Embryonic facial prominence (tissue), 1 donor: ENCODE results near the gene ANP32E.
A peak's percentile ranks its signal among the peaks of the same experiment; 100 is the strongest.
"Not testable (repeated sequence)": the region's sequence is repeated elsewhere in the genome, so short reads cannot be mapped to it uniquely, and the experiment has no call there.

ENCODE experiments used
- DNase-seq: peaks from one replicate; pipeline ENCODE4 v3.0.0-alpha.2; 2016; ENCODE audit errors: extremely low spot score

Gene ANP32E

GRCh38 chr1:150214099-150214756, 21.7 kb downstream of the ANP32E start:
- not testable (repeated sequence) for DNase-seq

- peak; percentile 89 for DNase-seq
Measured at GRCh38 chr1:150213170-150214098, 22.5 kb downstream of the ANP32E start.

GRCh38 chr1:150212070-150212469, 23.8 kb downstream of the ANP32E start:
- DNase-seq: no peak

- DNase-seq: no peak
Measured at GRCh38 chr1:150210706-150211105, 25.2 kb downstream of the ANP32E start.

GRCh38 chr1:150210091-150210490, 25.8 kb downstream of the ANP32E start:
- no peak for DNase-seq

GRCh38 chr1:150208460-150208859, 27.5 kb downstream of the ANP32E start:
- not testable (repeated sequence) for DNase-seq

GRCh38 chr1:150207281-150207971, 28.5 kb downstream of the ANP32E start:
- no peak for DNase-seq

- no peak for DNase-seq
Measured at GRCh38 chr1:150196417-150196816, 39.5 kb downstream of the ANP32E start.

GRCh38 chr1:150194381-150195031, 41.4 kb downstream of the ANP32E start:
- DNase-seq: no peak

- no peak for DNase-seq
Measured at GRCh38 chr1:150192012-150192411, 43.9 kb downstream of the ANP32E start.

- no peak for DNase-seq
Measured at GRCh38 chr1:150187560-150187931, 48.4 kb downstream of the ANP32E start.

GRCh38 chr1:150186789-150187559, 48.9 kb downstream of the ANP32E start:
- peak; percentile 12 for DNase-seq

GRCh38 chr1:150186438-150186788, 49.5 kb downstream of the ANP32E start:
- not testable (repeated sequence) for DNase-seq

- no peak for DNase-seq
Measured at GRCh38 chr1:150185481-150185880, 50.4 kb downstream of the ANP32E start.

- no peak for DNase-seq
Measured at GRCh38 chr1:150183061-150183460, 52.9 kb downstream of the ANP32E start.

GRCh38 chr1:150182247-150182646, 53.7 kb downstream of the ANP32E start:
- DNase-seq: no peak

- DNase-seq: no peak
Measured at GRCh38 chr1:150180474-150180873, 55.4 kb downstream of the ANP32E start.

GRCh38 chr1:150179867-150180266, 56.0 kb downstream of the ANP32E start:
- no peak for DNase-seq

GRCh38 chr1:150178548-150178947, 57.4 kb downstream of the ANP32E start:
- no peak for DNase-seq

- no peak for DNase-seq
Measured at GRCh38 chr1:150176593-150176992, 59.3 kb downstream of the ANP32E start.

GRCh38 chr1:150173141-150173585, 62.7 kb downstream of the ANP32E start:
- DNase-seq: no peak
